Mucosa of rectum (tissue), 2 donors: Measurements from ENCODE around the gene KDM4B.

Source experiments
- H3K27ac ChIP-seq, 2 donors: one replicate each; pipeline ENCODE4 v1.7.0; 2013; ENCODE audit warnings: inconsistent platforms in 2 of 2, low read depth in 2 of 2, low read length in 2 of 2
- H3K27me3 ChIP-seq, 2 donors: one replicate each; pipeline ENCODE4 v1.7.0; 2013; ENCODE audit warnings: low read length in 2 of 2; ENCODE audit not compliant: control insufficient read depth in 2 of 2, insufficient read depth in 2 of 2
- H3K36me3 ChIP-seq, 2 donors: one replicate each; pipeline ENCODE4 v1.7.0; 2013; ENCODE audit warnings: low read length in 2 of 2; ENCODE audit not compliant: control insufficient read depth in 2 of 2, insufficient read depth in 2 of 2
- H3K4me1 ChIP-seq, 2 donors: one replicate each; pipeline ENCODE4 v1.7.0; 2013; ENCODE audit warnings: low read length in 2 of 2, mild to moderate bottlenecking in 1 of 2; ENCODE audit not compliant: control insufficient read depth in 2 of 2, insufficient read depth in 2 of 2
- H3K4me3 ChIP-seq, 2 donors: one replicate each; pipeline ENCODE4 v1.7.0; 2013; ENCODE audit warnings: low read length in 2 of 2
- H3K9ac ChIP-seq, 2 donors: one replicate each; pipeline ENCODE4 v1.7.0; 2013; ENCODE audit warnings: low read length in 2 of 2, low read depth in 1 of 2, mild to moderate bottlenecking in 1 of 2
- H3K9me3 ChIP-seq, 2 donors: one replicate each; pipeline ENCODE4 v1.7.0; 2013; ENCODE audit warnings: low read length in 2 of 2; ENCODE audit not compliant: control insufficient read depth in 2 of 2
- donor health status: healthy.
- donor health status: Normal muscosa, but diverticular disease.

The KDM4B gene

DNA sequence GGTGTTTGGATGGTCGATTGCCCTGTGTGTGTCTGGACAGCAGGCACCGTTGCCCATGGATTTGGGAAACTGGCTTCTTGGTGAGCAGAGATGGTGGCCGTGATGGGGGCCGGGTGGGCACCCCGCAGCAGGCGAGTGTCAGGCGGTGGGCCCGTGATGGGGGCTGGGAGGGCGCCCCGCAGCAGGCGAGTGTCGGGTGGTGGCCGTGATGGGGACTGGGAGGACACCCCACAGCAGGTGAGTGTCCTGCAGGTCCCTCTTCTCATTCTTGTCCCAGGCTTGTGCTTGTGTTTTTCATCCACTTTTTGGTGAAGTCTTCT is 86.5 kb downstream of the KDM4B start:
- no peak overlapping the region for H3K4me3 ChIP-seq
- H3K9me3 ChIP-seq = no peaks in the 10 kb centered on the region
- H3K27me3 ChIP-seq = no peaks in the 10 kb centered on the region
- H3K4me1 ChIP-seq = no peaks in the 10 kb centered on the region
- peaks cover 0 to 20% of the 10 kb centered on the region in 2 donors for H3K36me3 ChIP-seq
- no peak overlapping the region for H3K27ac ChIP-seq
- H3K9ac ChIP-seq = no peak overlapping the region

GRCh38 chr19:5057860-5058259 is 88.9 kb downstream of the KDM4B start:
- peaks cover 0 to 4% of the 10 kb centered on the region in 2 donors for H3K9me3 ChIP-seq
- H3K27me3 ChIP-seq = no peaks in the 10 kb centered on the region
- H3K9ac ChIP-seq = no peak overlapping the region
- peaks cover 9 to 23% of the 10 kb centered on the region in 2 donors for H3K36me3 ChIP-seq
- H3K27ac ChIP-seq = no peak overlapping the region
- H3K4me3 ChIP-seq = no peak overlapping the region
- no peaks in the 10 kb centered on the region for H3K4me1 ChIP-seq

- Histone ChIP-seq H3K9me3 (peaks cover 0 to 4% of the 10 kb centered on the region in 2 donors), H3K9ac (no peak overlapping the region), H3K4me1 (no peaks in the 10 kb centered on the region), H3K27ac (no peak overlapping the region), H3K4me3 (no peak overlapping the region), H3K36me3 (peaks cover 11 to 24% of the 10 kb centered on the region in 2 donors), H3K27me3 (no peaks in the 10 kb centered on the region)
Observed at GRCh38 chr19:5058521-5059212, 89.8 kb downstream of the KDM4B start.

- peaks cover 13 to 28% of the 10 kb centered on the region in 2 donors for H3K36me3 ChIP-seq
- no peak overlapping the region for H3K9ac ChIP-seq
- H3K27me3 ChIP-seq = no peaks in the 10 kb centered on the region
- H3K4me3 ChIP-seq = no peak overlapping the region
- no peak overlapping the region for H3K27ac ChIP-seq
- no peaks in the 10 kb centered on the region for H3K4me1 ChIP-seq
- H3K9me3 ChIP-seq = peaks cover 0 to 4% of the 10 kb centered on the region in 2 donors
Observed at GRCh38 chr19:5059213-5059574, 90.3 kb downstream of the KDM4B start.

GRCh38 chr19:5059793-5060192 is 90.9 kb downstream of the KDM4B start:
- no peaks in the 10 kb centered on the region for H3K4me1 ChIP-seq
- H3K27ac ChIP-seq = no peak overlapping the region

GRCh38 chr19:5062195-5062594 is 93.3 kb downstream of the KDM4B start:
- Histone ChIP-seq H3K9me3 (peaks cover 0 to 4% of the 10 kb centered on the region in 2 donors), H3K27me3 (no peaks in the 10 kb centered on the region), H3K9ac (no peak overlapping the region), H3K27ac (no peak overlapping the region), H3K36me3 (peaks cover 13 to 27% of the 10 kb centered on the region in 2 donors), H3K4me1 (no peaks in the 10 kb centered on the region), H3K4me3 (no peak overlapping the region)

More at GRCh38 chr19:5059793-5060192, 90.9 kb downstream of the KDM4B start:
- Histone ChIP-seq H3K9ac (no peak overlapping the region), H3K4me3 (no peak overlapping the region), H3K36me3 (peaks cover 13 to 25% of the 10 kb centered on the region in 2 donors), H3K27me3 (no peaks in the 10 kb centered on the region), H3K9me3 (peaks cover 0 to 4% of the 10 kb centered on the region in 2 donors)

DNA sequence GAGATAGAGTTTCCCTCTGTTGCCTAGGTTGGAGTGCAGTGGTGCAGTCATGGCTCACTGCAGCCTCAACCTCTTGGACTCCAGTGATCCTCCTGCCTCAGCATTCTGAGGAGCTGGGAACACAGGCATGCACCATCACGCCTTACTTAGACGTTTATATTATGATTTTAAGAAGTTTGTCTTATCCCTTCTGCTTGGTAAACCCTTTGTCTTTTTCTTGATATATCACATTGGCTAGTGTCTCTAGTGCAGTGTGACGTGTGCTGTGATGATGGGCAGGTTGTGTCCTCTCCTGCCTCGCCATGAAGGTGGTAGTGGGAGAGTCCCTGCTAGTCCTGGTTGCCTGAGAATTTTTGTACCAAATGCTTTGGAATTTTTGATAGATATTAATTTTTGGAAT is 93.9 kb downstream of the KDM4B start:
- no peak overlapping the region for H3K9ac ChIP-seq
- H3K27ac ChIP-seq = no peak overlapping the region
- H3K9me3 ChIP-seq = peaks cover 0 to 4% of the 10 kb centered on the region in 2 donors
- H3K36me3 ChIP-seq = peaks cover 13 to 21% of the 10 kb centered on the region in 2 donors
- H3K4me3 ChIP-seq = no peak overlapping the region
- H3K27me3 ChIP-seq = no peaks in the 10 kb centered on the region
- H3K4me1 ChIP-seq = no peaks in the 10 kb centered on the region

GRCh38 chr19:5063873-5064645 is 95.1 kb downstream of the KDM4B start:
- peaks cover 13 to 21% of the 10 kb centered on the region in 2 donors for H3K36me3 ChIP-seq

DNA sequence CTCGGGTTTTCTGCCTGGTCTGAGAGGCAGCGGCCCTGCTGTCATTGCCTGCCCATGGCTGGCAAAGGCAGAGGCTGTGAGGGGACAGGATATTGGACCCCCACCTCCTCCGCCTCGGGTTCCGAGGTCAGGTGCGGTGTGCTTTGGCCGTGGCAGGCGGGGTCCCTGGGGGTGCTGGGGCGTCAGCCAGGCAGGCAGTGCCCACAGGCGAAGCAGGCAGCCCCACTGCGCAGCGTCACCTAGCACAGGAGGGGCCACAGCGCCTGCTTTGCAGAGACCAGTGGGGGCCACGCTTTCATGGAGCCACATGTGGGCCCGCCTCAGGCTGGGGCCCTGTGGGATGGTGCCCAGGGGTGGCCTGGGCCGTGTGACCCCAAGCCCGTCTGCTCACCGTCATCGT is 96.0 kb downstream of the KDM4B start:
- peaks cover 0 to 4% of the 10 kb centered on the region in 2 donors for H3K9me3 ChIP-seq
- H3K9ac ChIP-seq = no peak overlapping the region
- no peaks in the 10 kb centered on the region for H3K4me1 ChIP-seq
- no peak overlapping the region for H3K4me3 ChIP-seq
- H3K27me3 ChIP-seq = no peaks in the 10 kb centered on the region
- no peak overlapping the region for H3K27ac ChIP-seq
- peaks cover 13 to 16% of the 10 kb centered on the region in 2 donors for H3K36me3 ChIP-seq

More at GRCh38 chr19:5063873-5064645, 95.1 kb downstream of the KDM4B start:
- H3K4me1 ChIP-seq = no peaks in the 10 kb centered on the region
- H3K9ac ChIP-seq = no peak overlapping the region
- peaks cover 0 to 4% of the 10 kb centered on the region in 2 donors for H3K9me3 ChIP-seq
- H3K27me3 ChIP-seq = no peaks in the 10 kb centered on the region
- H3K4me3 ChIP-seq = no peak overlapping the region
- H3K27ac ChIP-seq = no peak overlapping the region

- Histone ChIP-seq H3K4me1 (no peaks in the 10 kb centered on the region), H3K36me3 (peaks cover 13 to 16% of the 10 kb centered on the region in 2 donors), H3K9me3 (peaks cover 0 to 4% of the 10 kb centered on the region in 2 donors), H3K9ac (no peak overlapping the region), H3K27me3 (no peaks in the 10 kb centered on the region), H3K27ac (no peak overlapping the region), H3K4me3 (no peak overlapping the region)
Observed at GRCh38 chr19:5065663-5066093, 96.8 kb downstream of the KDM4B start.
